NCI-H82 treated with DMSO at 0.1 percent for 48 hours (cell line): ENCODE data around the gene C10orf71.

Experiments
- DNase-seq: peaks from one replicate; lab custom pipeline; 2025; ENCODE audit not compliant: unreplicated experiment; lab: John Stamatoyannopoulos, UW

C10orf71 gene, protein sequence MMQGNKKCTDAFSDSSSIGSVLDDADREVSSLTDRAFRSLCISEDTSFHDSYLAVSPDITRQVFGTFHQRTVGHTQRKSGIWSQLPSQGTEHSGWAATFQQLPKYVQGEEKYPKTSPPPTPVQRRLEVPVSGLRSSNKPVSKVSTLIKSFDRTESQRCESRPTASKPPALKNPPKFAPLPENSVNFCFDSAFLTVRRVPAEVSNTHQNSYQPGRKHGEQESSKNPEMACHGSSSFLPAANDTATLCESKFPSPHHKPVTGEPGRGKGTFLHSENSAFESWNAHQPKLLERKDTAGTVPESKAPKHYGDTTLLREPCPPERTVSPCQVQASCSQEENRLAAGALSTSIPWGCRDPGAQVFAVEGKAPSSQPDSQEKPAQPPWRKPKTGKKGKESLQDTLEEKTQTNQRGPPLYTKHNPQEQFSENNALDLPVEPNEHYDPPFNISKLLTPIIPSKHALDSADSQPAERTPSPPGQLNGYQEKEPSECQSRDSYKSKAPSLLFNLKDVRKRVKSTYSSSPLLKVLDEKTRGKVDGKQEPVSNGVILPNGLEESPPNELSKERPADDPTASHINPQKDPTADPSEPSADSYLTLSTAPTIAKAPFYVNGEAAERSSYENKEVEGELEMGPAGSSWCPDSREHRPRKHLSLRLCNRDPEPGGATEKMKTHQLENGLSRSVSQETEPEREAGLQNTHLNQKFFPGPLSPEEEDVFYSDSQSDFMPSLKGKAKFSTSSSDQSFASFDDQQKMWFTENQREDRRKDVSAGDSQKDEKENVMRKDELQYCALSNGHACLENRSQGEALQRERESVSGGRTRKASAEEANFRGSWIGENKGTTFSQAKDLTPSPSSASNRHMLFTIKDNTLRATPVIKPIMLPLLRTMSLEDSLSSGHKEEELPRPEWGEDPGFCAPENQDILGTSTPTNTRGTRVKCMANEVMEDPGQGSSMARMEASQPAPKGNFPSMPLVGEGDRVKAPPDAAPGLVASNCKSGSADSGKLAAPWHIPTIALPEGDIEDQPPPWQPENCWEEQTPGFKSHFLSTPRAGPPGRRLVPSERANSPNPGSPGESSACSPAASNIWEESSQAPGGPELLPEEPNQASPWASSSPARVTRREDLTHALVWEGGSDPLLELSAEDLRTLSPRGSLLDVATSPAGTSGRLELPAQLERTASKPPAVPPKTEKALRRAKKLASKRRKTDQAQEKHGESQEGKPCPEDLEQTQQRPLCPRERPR (N-terminal part only)

GRCh38 chr10:49298983-49299815 lies at the start of gene C10orf71:
C10orf71 (plus strand) TSS chr10:49299170; CDS start chr10:49322546, 23,376 bp downstream.
- DNase-seq, result no peak

- DNase-seq, result no peak
Measured at GRCh38 chr10:49252313-49253034, 46.5 kb upstream of the C10orf71 start.

DNA sequence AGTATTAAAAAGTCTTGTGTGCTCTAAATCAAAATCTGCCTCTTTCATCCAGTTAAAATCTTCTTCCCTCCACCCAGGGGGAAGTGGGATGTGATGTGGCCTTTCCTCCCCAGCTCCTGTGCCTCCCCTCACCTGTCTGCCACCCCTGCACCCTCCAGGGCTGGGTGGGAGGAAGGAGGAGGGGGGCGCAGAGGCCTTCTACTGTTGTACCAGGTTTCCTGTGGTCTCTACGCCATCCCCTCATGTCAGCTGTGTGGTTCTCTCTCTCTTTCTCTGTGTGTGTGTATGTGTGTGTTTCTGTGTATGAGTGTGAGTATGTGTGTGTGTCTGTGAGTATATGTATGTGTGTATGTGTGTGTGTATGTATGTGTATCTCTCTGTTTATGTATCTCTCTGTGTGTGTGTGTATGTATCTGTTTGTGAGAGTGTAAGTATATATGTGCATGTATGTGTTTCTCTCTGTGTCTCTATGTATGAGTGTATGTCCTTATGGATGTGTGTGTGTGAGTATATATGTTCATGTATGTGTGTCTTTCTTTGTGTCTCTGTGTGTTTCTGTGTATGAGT lies 45.5 kb upstream of the C10orf71 start:
- DNase-seq, result no peak

GRCh38 chr10:49254150-49254549 lies 44.8 kb upstream of the C10orf71 start:
- no peak for DNase-seq

- DNase-seq, result no peak
Measured at GRCh38 chr10:49254556-49255318, 44.2 kb upstream of the C10orf71 start.

- DNase-seq, result no peak
Measured at GRCh38 chr10:49255883-49256282, 43.1 kb upstream of the C10orf71 start.

DNA sequence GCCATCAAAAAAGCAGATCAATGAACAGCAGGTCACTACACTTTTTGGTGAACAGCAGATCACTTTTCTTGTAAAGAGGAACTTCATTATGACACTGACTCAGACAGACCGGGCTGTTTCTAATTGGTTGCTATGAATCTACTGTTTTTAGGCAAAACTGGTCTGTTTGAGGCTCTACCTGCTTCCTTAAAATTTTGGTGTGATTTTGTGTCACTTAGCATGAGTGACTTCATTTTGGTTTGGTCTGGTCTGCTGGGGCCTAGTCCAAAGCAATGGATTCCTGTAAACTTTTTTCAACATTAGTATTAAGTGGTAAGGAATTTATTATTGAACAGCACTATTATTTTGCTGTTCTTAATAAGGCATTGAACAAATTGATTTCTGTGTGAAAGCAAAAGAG lies 41.8 kb upstream of the C10orf71 start:
- DNase-seq, result no peak

DNA sequence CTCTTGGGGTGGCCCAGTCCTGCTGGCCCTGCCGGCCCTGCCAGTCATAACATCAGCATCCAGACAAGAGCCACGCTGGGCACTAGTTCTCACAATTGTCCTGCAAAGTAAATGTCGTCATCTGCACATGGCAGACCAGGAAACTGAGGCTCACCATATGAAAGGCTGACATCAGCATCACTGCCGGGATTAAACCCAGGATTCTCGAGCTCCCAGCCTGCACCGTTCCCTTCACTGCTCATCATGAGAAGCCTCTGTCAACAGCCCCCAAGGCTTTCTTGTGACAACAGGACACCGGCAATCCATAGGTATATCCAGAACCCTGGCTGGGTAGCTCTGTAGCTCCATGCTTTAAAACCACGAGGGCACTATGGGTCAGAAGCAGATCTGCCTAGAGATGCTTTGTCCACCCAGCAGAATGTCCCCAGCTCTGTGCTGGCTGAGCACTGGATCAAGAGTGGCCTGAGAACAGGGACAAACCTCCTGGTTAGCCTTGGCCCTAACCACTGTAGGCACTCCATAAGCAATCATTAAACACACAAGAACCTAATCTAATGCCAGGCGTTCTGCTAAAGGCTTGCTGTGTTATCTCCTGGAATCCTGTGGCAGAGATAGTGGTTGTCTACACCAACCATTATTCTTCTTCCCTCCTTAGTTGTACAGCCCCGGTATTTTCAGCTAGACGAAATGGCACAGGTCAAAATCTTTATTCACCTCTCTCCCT lies 41.2 kb upstream of the C10orf71 start:
- no peak for DNase-seq

DNA sequence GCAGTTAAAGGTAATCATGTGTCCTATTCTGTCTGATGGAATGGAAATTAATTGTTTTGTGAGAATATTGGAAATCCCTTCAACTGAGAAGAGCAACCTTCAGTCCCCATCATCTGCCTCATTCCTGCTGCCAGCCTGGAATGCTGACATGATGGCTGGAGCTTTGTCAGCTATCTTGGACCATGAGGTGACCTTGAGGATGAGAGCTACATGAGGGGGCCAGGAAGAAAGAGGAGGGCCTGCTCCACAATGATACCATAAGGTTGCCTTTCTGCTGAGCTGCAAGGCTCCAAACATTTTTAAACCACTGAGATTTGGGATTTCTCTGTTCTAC lies 40.7 kb upstream of the C10orf71 start:
- DNase-seq, result no peak

GRCh38 chr10:49260644-49261296 lies 38.2 kb upstream of the C10orf71 start:
- DNase-seq, result no peak

DNA sequence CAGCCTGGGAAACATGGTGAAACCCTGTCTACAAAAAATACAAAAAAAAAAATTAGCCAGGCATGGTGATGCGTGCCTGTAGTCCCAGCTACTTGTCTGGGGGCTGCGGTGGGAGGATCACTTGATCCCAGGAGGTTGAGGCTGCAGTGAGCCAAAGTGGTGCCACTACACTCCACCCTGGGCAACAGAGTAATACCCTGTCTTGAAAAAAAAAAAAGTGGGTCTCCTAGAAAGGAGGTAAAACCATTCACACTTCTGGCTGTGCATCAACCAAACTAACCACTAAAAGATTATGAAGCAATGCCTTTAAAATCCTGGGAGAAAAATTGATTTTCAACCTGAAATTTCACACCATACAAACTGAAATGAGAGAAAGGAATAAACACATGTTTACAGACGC lies 35.4 kb upstream of the C10orf71 start:
- DNase-seq, result no peak

- no peak for DNase-seq
Measured at GRCh38 chr10:49264177-49264677, 34.7 kb upstream of the C10orf71 start.

DNA sequence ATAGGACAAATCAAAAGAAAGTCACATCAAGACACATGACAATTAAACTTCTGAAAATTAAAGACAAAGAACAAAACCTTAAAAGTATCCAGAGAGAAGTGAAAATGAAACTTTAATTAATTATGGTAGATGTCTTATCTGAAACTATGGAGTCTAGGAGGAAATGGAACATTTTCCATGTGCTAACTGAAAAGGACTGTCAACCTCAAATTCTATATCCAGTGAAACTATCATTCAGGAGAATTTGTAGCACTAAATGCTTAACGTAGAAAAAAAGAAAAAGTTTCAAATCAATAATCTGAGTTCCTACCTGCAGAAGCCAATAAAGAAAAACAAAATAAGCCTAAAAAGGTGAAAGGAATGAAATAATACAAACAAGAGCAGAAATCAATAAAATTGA lies 33.1 kb upstream of the C10orf71 start:
- no peak for DNase-seq

- no peak for DNase-seq
Measured at GRCh38 chr10:49268185-49268584, 30.8 kb upstream of the C10orf71 start.

DNA sequence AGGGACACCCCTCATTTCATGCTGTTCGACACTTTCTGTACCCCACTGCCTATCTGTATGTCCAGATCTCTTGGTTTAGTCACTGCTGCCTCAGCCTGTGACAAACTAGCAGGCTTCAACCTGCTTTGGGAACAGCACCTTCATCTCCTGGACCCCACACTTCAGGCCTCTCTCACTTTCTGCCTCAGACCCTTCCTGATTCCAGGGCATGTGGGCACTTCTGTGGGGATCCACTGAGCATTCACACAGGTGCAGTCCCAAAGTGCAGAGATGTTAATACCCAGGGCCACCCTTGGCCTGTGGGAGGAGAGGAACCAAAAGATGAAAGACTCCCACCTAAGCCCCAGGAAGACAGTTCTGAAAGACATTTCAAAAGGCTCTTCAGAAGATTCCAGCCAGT lies 29.4 kb upstream of the C10orf71 start:
- no peak for DNase-seq

- DNase-seq, result no peak
Measured at GRCh38 chr10:49270565-49270964, 28.4 kb upstream of the C10orf71 start.

- DNase-seq, result no peak
Measured at GRCh38 chr10:49271346-49271745, 27.6 kb upstream of the C10orf71 start.
